ENCODE measurements around the gene EIPR1.

EIPR1 gene

DNA sequence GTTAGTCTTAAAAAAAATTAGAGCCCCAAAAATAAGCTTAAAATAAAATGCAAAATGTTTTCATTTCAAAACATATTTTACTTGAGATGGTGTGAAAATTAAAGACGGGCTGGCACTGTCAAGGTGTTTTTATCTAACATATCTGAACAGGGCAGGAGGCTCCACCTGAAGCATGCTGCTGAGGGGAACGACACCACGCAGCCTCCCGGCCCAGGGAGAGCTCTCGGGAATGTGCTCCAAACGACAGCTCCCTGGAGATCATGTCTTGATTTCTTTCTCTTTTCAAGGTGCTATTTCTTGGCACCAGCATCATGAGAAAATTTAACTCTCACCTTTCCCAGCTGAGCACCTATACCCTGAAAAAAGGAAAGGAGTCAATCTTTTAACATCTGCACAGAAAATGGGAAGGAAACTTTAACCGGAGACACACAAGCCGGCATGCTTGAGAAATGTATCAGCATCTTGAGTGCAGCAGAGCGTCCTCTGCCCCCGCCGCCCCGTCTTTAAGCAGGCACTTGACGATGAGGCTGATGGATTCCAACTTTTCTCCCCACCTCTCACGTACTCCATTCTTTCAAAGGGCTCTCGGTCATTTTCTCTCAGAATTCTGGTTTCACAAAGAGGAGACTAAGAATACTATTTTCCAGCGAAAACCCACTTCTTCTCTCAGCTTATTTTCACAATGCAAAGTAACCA is 56.6 kb downstream of the EIPR1 start:
- no peak for TF ChIP-seq CTCF (IDR thresholded peaks at IDR 0.05; ENCODE audit: borderline replicate concordance, insufficient read depth, low read depth, low read length)
- H3K4me3 ChIP-seq (ENCODE audit: low read depth, low read length), result no peak overlapping the region

- no peak overlapping the region for H3K4me3 ChIP-seq (ENCODE audit: low read depth, low read length)
- no peak for TF ChIP-seq CTCF (IDR thresholded peaks at IDR 0.05; ENCODE audit: borderline replicate concordance, insufficient read depth, low read depth, low read length)
Observed at GRCh38 chr2:3319745-3320566, 57.7 kb downstream of the EIPR1 start.

- no peak for TF ChIP-seq CTCF (IDR thresholded peaks at IDR 0.05; ENCODE audit: borderline replicate concordance, insufficient read depth, low read depth, low read length)
- no peak overlapping the region for H3K4me3 ChIP-seq (ENCODE audit: low read depth, low read length)
Observed at GRCh38 chr2:3319134-3319533, 58.5 kb downstream of the EIPR1 start.

DNA sequence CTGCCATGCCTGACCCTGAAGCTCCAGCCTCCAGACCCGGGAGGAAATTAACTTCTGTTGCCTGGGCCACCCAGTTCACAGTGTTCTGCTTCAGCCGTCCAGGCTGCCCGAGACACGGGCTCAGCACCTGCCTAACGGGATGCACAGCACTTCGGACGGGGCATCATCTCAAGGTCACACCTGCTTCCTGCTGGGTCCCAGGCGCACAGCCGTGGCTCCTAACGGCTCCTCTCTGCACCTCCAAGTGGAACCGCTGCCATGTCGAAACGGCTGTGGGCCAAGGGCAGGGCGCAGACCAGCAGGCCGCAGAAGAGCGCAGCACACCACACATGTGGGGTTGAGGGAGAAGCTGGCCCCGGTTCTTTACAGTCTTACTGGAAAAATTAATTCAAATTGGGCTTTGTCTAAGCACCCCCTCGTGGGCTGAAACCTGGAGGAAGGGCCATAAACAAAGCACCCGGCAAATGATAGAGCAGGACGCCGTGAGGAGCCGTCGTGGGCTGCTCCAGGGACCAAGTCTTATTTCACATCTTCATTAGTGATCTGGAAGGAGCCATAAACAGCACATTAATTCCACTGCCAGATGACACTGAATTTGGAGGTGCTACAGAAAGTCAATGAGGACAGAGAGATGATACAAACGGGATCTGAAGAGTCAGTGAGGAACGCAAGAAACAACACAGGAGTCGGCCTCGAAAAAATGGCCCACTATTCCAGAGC is 59.6 kb downstream of the EIPR1 start:
- no peak for TF ChIP-seq CTCF (IDR thresholded peaks at IDR 0.05; ENCODE audit: borderline replicate concordance, insufficient read depth, low read depth, low read length)
- no peak overlapping the region for H3K4me3 ChIP-seq (ENCODE audit: low read depth, low read length)

DNA sequence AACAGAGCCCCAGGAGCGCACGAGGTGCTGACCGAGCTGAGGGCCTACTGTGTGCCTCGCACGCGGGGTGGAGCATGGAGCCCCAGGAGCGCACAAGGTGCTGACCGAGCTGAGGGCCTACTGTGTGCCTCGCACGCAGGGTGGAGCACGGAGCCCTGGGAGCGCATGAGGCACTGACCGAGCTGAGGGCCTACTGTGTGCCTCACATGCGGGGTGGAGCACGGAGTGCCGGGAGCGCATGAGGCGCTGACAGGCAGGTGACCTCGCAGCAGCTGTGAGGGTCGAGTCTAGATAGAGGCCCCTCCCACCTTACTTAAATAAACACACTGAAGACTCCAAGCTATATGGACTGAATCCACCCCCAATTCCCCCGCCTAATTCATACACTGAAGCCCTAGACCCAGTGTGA is 60.3 kb downstream of the EIPR1 start:
- no peak for TF ChIP-seq CTCF (IDR thresholded peaks at IDR 0.05; ENCODE audit: borderline replicate concordance, insufficient read depth, low read depth, low read length)
- H3K4me3 ChIP-seq (ENCODE audit: low read depth, low read length), result no peak overlapping the region

- H3K4me3 ChIP-seq (ENCODE audit: low read depth, low read length), result no peak overlapping the region
- no peak for TF ChIP-seq CTCF (IDR thresholded peaks at IDR 0.05; ENCODE audit: borderline replicate concordance, insufficient read depth, low read depth, low read length)
Observed at GRCh38 chr2:3316456-3317276, 61.0 kb downstream of the EIPR1 start.
